Stimulated activated CD4-positive, alpha-beta T cell treated with anti-CD3 and anti-CD28 coated beads, Interleukin-4, amount 100 ng/mL, for 24 hours (primary cell): ENCODE data around the gene AKAP1.
A peak's percentile ranks its signal among the peaks of the same experiment; 100 is the strongest.

Source experiments
- DNase-seq: peaks from one replicate; pipeline ENCODE4 v3.0.0-alpha.2; 2020

The AKAP1 gene, protein sequence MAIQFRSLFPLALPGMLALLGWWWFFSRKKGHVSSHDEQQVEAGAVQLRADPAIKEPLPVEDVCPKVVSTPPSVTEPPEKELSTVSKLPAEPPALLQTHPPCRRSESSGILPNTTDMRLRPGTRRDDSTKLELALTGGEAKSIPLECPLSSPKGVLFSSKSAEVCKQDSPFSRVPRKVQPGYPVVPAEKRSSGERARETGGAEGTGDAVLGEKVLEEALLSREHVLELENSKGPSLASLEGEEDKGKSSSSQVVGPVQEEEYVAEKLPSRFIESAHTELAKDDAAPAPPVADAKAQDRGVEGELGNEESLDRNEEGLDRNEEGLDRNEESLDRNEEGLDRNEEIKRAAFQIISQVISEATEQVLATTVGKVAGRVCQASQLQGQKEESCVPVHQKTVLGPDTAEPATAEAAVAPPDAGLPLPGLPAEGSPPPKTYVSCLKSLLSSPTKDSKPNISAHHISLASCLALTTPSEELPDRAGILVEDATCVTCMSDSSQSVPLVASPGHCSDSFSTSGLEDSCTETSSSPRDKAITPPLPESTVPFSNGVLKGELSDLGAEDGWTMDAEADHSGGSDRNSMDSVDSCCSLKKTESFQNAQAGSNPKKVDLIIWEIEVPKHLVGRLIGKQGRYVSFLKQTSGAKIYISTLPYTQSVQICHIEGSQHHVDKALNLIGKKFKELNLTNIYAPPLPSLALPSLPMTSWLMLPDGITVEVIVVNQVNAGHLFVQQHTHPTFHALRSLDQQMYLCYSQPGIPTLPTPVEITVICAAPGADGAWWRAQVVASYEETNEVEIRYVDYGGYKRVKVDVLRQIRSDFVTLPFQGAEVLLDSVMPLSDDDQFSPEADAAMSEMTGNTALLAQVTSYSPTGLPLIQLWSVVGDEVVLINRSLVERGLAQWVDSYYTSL

GRCh38 chr17:57084802-57085447 lies at the start of gene AKAP1:
Gene AKAP1 (plus strand): TSS chr17:57085246. CDS start chr17:57105465, 20,219 bp downstream.
- peak; percentile 91 for DNase-seq

DNA sequence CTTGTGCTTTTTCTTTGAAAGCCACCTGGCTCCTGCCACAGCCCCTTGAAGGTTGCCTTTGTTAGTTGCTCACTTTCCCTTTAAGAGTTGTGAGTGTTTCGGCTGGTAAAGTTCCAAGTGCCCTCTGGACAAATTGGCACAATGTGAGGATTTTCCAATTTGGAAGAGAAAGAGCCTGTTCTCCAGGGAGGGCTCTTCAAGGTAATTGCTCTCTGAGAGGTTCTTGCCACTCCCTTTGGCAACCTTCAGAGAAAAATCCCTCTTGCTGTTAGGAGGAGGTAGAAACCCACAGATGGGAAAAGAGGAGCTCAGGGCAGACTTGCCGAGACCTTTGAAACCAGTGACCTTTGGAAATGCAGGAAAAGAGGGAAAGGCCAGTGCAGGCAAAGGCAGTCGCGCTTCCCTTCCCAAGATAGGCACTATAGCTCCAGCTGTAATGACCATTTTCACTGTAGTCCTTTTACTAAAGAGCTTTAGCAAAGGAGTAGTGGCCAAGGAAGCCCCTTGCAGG lies 49.0 kb upstream of the AKAP1 start:
- no peak for DNase-seq

- no peak for DNase-seq
These were observed 47.6 kb upstream of the AKAP1 start for GRCh38 chr17:57037411-57037810.

DNA sequence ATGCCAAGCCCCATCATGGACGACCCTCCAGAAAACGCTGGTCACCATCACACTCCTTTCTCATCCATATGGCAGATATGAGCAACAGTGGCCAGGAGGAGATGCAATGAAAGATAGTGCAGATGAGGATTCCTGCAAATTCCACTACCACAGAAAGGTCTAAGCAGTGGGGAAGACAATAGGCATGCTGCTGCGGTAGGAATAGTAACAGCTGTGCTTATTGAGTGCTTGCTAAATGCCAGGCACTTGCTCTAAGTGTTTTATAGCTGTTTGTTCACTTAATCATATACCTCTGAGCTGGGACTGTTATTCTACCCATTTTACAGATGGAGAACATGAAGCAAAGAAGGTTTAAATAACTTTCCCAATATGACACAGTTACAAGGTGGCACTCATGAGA lies 46.6 kb upstream of the AKAP1 start:
- no peak for DNase-seq

DNA sequence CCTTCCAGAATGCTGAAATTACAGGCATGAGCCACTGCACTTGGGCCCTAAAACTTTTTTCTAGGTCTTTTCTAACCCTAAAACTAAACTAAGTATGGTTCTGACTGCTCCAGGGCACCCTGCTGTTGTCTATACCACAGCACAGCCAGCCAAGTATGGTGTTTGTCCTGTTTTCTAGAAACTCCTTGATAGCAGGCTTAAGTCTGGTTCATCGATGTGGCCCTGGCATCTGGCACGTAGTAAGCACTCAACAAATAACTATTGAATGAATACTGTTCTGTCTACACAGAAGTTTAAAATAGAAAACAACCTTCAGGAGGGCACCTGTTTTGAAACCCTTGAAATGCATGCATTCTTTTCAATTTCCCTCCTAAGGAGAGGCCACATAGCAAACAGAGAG lies 44.5 kb upstream of the AKAP1 start:
- no peak for DNase-seq

DNA sequence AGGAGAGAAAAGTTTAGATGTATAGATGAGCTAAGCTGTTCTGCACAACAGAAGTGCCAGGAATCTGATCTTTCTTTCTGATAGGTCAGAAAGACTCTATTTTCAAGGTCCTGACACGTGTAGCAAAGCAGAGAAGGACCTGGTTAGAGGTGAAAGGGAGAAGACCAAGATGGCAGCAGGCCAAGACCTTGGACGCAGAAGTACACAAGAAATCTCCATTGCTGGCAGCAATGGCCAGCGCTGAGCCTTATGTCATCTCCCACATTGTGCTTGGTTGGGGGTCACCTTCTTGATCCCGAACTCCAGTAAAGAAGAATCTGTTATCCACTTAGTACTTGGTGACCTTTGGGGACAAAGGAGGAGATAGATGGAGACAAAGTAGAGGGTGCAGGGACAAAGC lies 41.8 kb upstream of the AKAP1 start:
- DNase-seq = no peak

DNA sequence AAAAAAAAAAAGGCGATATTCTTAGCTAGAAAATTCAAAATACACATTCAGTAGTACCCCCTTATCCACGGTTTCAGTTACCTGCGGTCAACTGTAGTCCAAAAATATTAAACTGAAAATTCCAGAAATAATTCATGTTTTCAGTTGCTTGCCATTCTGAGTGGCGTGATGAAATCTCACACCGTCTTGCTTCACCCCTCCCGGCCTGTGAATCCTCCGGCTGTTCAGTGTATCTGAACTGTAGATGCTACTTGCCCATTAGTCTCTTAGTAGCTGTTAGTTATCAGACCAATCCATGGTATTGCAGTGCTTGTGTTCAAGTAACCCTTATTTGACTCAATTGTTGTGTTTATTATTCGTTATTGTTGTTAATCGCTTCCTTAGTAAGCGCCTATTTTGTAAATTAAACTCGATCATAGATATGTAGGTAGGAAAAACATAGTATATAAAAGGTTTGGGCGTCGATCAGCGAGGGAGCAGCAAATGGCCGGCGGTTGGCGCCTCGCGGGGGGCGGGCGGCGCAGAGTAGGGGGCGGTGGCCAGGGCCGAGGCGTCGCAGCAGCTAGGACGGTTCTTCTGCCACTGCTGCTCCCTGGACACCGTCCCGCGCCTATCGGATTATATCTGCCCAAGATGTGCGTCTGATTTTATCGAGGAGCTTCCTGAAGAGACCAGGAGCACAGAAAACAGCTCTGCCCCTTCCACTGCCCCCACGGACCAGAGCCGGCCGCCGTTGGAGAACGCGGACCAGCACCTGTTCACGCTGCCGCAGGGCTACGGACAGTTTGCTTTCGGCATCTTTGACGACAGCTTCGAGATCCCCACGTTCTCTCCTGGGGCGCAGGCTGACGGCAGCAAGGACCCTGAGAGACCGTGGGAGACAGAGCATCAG lies 39.8 kb upstream of the AKAP1 start:
- DNase-seq = no peak

DNA sequence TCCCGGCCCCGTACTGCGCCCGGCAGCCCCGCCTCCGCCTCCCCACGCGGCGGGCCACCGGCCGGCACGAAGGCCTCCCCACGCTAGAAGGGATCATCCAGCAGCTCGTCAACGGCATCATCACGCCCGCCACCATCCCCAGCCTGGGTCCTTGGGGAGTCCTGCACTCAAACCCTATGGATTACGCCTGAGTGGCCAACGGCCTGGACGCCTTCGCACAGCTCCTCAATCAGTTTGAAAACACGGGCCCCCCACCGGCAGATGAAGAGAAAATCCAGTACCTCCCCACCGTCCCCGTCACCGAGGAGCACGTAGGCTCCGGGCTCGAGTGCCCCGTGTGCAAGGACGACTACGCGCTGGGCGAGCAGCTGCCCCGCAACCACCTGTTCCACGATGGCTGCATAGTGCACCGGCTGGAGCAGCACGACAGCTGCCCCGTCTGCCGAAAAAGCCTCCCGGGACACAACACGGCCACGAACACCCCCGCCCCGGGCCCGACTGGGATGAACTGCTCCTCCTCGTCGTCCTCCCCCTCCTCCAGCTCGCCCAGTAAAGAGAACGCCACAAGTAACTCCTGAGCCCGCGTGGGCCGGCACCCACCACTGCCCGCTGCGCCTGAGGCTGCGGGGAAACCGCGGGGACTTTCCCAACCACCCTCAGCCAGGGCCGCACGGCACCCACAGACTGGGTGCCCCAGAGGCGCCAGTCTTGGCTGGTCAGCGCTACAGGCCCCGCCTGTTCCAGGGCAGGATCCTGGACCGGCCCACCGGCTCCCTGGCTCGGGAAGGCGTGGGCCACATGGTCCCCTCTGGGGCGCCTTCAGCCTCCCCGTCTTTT lies 39.0 kb upstream of the AKAP1 start:
- peak; percentile 23 for DNase-seq

DNA sequence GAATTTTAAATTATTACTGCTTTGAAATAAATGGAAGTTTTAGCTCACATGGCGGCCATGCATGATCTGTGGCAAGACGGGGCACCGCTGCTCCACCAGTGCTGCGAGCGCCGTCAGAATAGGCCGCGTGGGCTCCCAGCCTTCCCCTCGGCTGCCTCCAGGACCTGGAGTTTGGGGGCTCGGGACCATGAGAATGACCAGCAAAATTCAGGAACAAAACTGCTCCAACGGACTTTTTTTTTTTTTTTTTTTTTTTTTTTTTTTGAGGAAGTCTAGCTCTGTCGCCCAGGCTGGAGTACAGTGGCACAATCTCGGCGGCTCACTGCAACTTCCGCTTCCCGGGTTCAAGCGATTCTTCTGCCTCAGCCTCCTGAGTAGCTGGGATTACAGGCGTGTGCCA lies 38.3 kb upstream of the AKAP1 start:
- no peak for DNase-seq

DNA sequence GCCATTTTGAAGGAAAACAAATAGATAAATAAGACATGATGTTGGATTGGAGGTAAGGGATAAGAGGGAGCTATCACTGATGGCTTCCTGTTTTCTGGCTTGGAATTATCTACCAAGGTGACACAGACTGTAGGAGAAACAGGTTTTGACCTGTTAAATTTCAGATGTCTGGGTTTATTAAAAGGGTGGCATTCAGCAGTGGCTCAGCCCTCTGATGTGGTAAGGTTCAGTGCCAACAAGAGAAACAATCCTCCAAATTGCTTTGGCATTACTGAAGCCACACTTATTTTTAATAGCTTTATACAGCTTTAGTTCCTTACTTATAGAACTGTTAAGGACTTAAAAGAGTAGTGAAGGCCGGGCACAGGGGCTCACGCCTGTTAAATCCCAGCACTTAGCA lies 37.0 kb upstream of the AKAP1 start:
- DNase-seq = no peak

DNA sequence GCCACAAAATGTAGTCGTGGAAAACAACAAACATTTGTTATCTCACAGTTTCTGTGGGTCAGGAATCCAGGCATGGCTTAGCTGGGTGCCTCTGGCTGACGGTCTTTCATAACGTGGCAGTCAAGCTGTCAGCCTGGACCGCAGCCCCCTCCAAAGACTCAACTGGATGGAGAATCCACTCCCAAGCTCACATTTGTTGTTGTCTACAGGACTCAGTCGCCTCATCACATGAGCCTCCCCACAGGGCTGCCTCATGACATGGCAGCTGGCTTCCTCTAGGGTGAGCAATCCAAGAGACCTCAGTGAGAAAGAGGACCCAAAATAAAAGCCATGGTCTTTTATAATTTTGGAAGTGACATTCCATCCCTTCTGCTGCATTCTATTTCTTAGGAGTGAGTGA lies 34.7 kb upstream of the AKAP1 start:
- DNase-seq = no peak

GRCh38 chr17:57051886-57052361 lies 33.1 kb upstream of the AKAP1 start:
- no peak for DNase-seq

DNA sequence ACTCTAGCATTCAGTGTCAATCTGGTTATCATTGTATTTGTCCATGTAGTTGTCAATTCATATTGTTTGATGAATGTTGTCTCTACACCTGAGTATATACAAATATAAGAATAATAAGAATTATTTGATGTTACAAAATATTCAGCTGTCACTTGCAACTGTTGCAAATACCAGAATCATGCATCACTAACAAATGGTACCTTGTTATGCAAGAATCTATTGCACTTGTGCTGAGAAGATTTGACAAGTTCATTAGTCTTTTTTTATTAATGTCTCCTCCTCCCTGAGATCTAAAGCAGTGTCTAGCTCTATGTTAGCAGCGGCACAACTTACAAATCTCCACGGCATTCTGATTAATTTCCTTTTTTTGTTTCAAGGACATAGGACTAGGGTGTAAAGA lies 22.2 kb upstream of the AKAP1 start:
- DNase-seq = no peak

- no peak for DNase-seq
These were observed 17.9 kb upstream of the AKAP1 start for GRCh38 chr17:57067162-57067561.

- DNase-seq = no peak
These were observed 17.3 kb upstream of the AKAP1 start for GRCh38 chr17:57067781-57068180.

- no peak for DNase-seq
These were observed 16.8 kb upstream of the AKAP1 start for GRCh38 chr17:57068222-57068658.

- DNase-seq = no peak
These were observed 16.3 kb upstream of the AKAP1 start for GRCh38 chr17:57068707-57069106.

GRCh38 chr17:57071991-57072944 lies 12.8 kb upstream of the AKAP1 start:
- DNase-seq = no peak

DNA sequence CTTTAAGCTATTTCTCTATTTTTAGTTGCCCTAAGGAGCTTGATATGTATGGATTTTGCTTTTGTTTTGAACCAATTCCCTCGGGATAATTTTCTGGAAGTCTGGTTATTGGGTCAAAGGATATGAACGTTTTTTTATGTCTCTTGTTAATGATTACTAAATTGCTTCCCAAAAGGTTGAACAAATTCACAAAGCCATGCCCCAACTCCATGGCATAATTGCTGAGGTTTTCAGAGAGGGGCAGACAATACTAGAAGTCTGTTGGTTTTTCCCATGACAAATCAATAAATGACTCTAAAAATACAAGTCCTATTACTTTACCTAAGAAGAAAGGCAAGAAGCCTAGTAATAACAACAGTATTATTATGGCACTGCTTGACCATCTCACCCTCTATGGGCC lies 11.4 kb upstream of the AKAP1 start:
- DNase-seq = no peak

DNA sequence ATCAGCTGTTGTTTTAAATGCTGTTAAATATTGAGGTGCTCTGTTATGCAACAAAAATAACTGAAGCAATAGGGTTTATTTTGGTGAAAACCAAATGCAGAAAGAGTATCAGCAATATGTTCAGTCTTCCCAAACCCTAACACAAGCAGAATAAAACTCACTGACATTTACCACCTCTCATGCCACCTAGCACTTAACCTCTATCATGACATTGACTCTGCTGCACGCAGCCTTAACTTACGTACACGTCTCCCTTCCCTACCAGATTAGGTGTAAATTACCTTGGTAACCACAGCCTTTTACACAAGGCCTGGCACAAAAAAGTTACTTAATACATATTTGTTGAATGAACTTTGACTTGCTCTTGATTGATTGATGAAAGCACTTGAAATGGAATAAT lies 9.9 kb upstream of the AKAP1 start:
- no peak for DNase-seq
